HG03469 (cell line): ENCODE results near the gene XYLB.
A peak's percentile ranks its signal among the peaks of the same experiment; 100 is the strongest.
"Not testable (repeated sequence)": the region's sequence is repeated elsewhere in the genome, so short reads cannot be mapped to it uniquely, and the experiment has no call there.

Source experiments
- ATAC-seq: cut with Tn5 transposase; IDR thresholded peaks from one replicate; pipeline ENCODE4 v1.9.1; 2021; ENCODE audit warnings: mild to moderate bottlenecking, moderate library complexity, moderate number of reproducible peaks; ENCODE audit not compliant: unreplicated experiment

Gene XYLB

GRCh38 chr3:38346587-38347410 lies at the start of gene XYLB:
Gene XYLB (plus strand): TSS chr3:38346785. CDS start chr3:38346869, 84 bp downstream.
- peak; percentile 83 for ATAC-seq

- not testable (repeated sequence) for ATAC-seq
Observed at GRCh38 chr3:38297053-38297452, 49.5 kb upstream of the XYLB start.

GRCh38 chr3:38297537-38297936 lies 49.0 kb upstream of the XYLB start:
- no peak for ATAC-seq

GRCh38 chr3:38297947-38298711 lies 48.5 kb upstream of the XYLB start:
- ATAC-seq, result no peak

- ATAC-seq, result no peak
Observed at GRCh38 chr3:38306941-38307340, 39.6 kb upstream of the XYLB start.

- ATAC-seq, result no peak
Observed at GRCh38 chr3:38307599-38307998, 39.0 kb upstream of the XYLB start.

GRCh38 chr3:38308456-38308855 lies 38.1 kb upstream of the XYLB start:
- ATAC-seq, result no peak

- no peak for ATAC-seq
Observed at GRCh38 chr3:38311476-38311875, 35.1 kb upstream of the XYLB start.

GRCh38 chr3:38311941-38312340 lies 34.6 kb upstream of the XYLB start:
- ATAC-seq, result no peak

GRCh38 chr3:38312356-38312755 lies 34.2 kb upstream of the XYLB start:
- no peak for ATAC-seq

GRCh38 chr3:38313263-38313662 lies 33.3 kb upstream of the XYLB start:
- no peak for ATAC-seq

- no peak for ATAC-seq
Observed at GRCh38 chr3:38313695-38314094, 32.9 kb upstream of the XYLB start.

- no peak for ATAC-seq
Observed at GRCh38 chr3:38314112-38314763, 32.3 kb upstream of the XYLB start.

GRCh38 chr3:38314764-38315487 lies 31.7 kb upstream of the XYLB start:
- no peak for ATAC-seq

- ATAC-seq, result no peak
Observed at GRCh38 chr3:38315488-38316230, 30.9 kb upstream of the XYLB start.

GRCh38 chr3:38316356-38317191 lies 30.0 kb upstream of the XYLB start:
- ATAC-seq, result no peak

GRCh38 chr3:38317192-38317759 lies 29.3 kb upstream of the XYLB start:
- no peak for ATAC-seq

- ATAC-seq, result no peak
Observed at GRCh38 chr3:38318766-38319671, 27.6 kb upstream of the XYLB start.
